H1 (cell line): ENCODE measurements around the gene ID2. TPM values are rescaled to one million over a fixed set of nuclear protein-coding genes. Genes with fewer than 3 reads are reported as not detected.

ENCODE experiments used
- ATF2 ChIP-seq: IDR thresholded peaks from 2 replicates; pipeline ENCODE4 v1.6.1; 2012; ENCODE audit warnings: low read length, inconsistent platforms
- BRCA1 ChIP-seq: IDR thresholded peaks from 2 replicates; pipeline ENCODE4 v1.6.1; 2012; ENCODE audit warnings: low read depth, low read length, improper control_type of control experiment
- CHD2 ChIP-seq: IDR thresholded peaks from 2 replicates; pipeline ENCODE4 v1.6.1; 2012; ENCODE audit warnings: low read length, improper control_type of control experiment
- KDM5A ChIP-seq: fragments of 200-600 bp; IDR thresholded peaks from 2 replicates; pipeline ENCODE4 v1.7.1; 2012; ENCODE audit warnings: mild to moderate bottlenecking, low read length, inconsistent platforms, mixed read lengths
- MAX ChIP-seq: IDR thresholded peaks from 2 replicates; pipeline ENCODE4 v1.6.1; 2012; ENCODE audit warnings: inconsistent platforms
- NANOG ChIP-seq: IDR thresholded peaks from 2 replicates; pipeline ENCODE4 v1.6.1; 2011; ENCODE audit warnings: low read length, low read depth, mild to moderate bottlenecking, inconsistent platforms; ENCODE audit not compliant: insufficient read depth, poor library complexity, severe bottlenecking
- RBBP5 ChIP-seq: IDR thresholded peaks from 2 replicates; pipeline ENCODE4 v1.7.1; 2012; ENCODE audit warnings: low read depth, mild to moderate bottlenecking, inconsistent platforms, low read length, moderate library complexity, borderline replicate concordance
- USF2 ChIP-seq: IDR thresholded peaks from 2 replicates; pipeline ENCODE4 v1.6.1; 2011; ENCODE audit warnings: low read length, improper control_type of control experiment
- polyA plus RNA-seq, 7 experiments: library from polyadenylated mRNA; depleted of rRNA in 3 of 7; stranded (reverse) in 5 of 7; unstranded in 2 of 7; fragments of >200 nt in 5 of 7; fragments of 200-250 nt in 2 of 7; gene quantifications; 1 replicate in 5 of 7; 2 replicates in 1 of 7; 4 replicates in 1 of 7; pipeline versions ENCODE4 v1.2.1 to v1.2.3, GENCODE V29; 2011 to 2013; ENCODE audit warnings: missing spikeins in 2 of 7, mixed read lengths in 2 of 7
- total RNA-seq: library from RNA; stranded (reverse); fragmentation: NEBNext Ultra II Directional; extraction: Animal tissue kit (Norgen Biotek cat#: 25700); gene quantifications from 2 replicates; pipeline ENCODE4 v1.2.1, GENCODE V29; 2021

ID2 gene
- total and polyA plus RNA-seq, 2 of the 8 experiments (the other 6 are each of a cell fraction or from before 2014, with no cell fraction given), result 36.7 to 214 TPM

GRCh38 chr2:8659735-8660492 lies 21.9 kb upstream of the ID2 start (continued):
- TF ChIP-seq ATF2 (no peak), CHD2 (no peak), MAX (no peak), USF2 (no peak), NANOG (no peak), RBBP5 (no peak), KDM5A (no peak), BRCA1 (no peak)
- TF ChIP-seq, all 59 proteins: peak for 0
